ENCODE data around the gene JMJD1C.

JMJD1C gene

DNA sequence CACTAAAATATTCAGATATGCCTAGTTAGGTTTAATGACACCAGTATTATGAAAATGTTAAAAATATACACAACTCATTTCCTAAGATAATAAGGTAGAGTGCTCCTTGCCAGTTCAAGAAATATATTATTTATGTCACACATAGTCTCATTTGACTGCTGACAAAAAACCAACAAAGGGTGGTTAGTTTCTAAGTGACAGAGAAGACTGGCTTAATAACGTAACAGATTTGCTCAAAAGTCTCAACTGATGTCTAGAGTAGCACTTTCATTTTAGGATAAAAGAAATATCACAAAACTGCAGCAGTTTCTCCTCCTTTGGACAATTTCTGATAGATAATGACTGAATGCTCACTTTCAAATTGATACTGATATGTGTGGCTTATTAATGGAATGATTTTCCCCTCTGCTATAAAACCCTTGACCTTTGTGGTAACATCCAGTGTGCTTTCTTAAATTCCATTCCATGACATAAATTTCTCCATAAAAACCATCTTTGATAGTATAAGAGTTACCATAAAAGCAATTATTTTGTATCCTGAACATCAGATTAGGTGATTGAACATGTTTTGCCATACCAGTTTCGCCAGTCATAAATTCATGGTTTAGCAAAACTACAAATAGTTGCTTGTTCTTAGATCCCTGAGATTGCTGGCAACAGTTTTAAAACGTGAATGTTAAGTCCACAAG lies 238.4 kb downstream of the JMJD1C start:
- no peak for DNase-seq (ENCODE audit: low spot score)

DNA sequence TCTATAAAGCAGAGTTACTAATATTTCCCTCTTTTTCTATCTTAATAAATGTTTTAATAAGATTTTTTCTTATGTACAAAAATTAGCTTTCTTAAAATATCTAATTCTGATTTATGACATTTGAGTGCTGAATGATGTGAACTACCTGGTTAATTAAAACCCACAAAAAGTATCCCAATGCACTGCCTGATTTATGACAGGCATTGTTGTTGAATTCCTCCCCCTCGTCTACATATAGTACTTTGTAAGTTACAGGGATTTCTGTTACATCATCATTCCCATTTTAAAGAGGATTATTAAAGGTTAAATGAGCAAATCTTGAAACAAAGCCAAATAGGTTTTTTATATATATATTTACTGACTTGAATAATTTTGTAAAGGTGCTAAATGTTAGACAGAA lies 241.5 kb downstream of the JMJD1C start:
- DNase-seq (ENCODE audit: low spot score), result no peak

DNA sequence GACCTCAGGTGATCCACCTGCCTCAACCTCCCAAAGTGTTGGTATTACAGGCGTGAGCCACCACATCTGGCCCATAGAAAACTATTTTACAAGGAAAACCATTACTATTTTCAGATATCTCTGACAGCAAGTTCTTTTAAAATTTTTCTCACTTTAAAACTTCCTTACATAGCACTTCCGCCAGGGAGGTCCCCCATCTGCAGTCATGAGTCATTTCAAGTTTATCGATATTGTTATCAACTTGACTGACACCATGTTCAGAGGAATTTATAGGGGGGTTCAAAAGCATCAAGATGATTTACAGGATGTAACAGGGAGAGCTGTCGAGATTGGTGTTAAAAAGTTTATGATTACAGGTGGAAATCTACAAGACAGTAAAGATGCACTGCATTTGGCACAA lies 243.8 kb downstream of the JMJD1C start:
- no peak for DNase-seq (ENCODE audit: low spot score)

GRCh38 chr10:63219749-63220148 lies 246.0 kb downstream of the JMJD1C start:
- no peak for DNase-seq (ENCODE audit: low spot score)

- peak; percentile 52 for DNase-seq (ENCODE audit: low spot score)
Observed at GRCh38 chr10:63217120-63217605, 248.6 kb downstream of the JMJD1C start.

DNA sequence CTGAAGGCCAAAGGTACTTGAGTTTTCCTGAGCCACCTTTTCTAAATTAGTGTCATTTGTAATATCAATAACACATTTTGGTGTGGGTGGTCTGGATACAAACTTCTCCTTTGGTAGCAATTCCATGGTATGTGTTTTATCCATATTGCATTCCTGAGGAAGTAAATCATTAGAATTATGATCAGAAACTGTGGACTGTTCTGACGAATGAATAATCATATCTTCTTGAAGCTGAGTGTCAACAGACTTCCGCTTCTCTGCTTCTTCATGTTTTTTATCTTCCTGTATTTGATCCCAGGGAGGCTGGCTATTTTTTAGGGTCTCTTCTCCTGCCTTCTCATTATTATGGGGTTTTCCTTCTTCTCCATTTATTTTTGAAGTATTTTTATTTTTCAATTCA lies 251.2 kb downstream of the JMJD1C start:
- no peak for DNase-seq (ENCODE audit: low spot score)

DNA sequence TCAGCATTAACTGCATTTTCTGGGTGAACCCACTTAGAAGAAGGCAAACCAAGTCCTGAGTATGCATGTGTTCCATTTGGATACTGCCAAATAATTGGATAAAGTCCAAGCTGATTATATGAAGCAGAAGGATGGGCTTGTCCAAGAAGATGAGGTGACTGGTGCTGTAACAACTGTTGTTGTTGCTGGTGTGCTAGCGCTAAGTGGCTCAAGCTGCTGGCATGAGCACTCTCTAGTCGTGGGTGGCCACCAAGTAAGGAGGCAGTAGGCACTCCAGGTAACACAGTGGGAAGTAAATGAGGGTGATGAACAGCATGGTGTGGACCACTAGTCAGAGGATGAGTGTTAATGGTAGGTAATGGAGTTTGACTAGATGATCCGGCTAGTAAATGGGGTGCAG lies 252.3 kb downstream of the JMJD1C start:
- no peak for DNase-seq (ENCODE audit: low spot score)

DNA sequence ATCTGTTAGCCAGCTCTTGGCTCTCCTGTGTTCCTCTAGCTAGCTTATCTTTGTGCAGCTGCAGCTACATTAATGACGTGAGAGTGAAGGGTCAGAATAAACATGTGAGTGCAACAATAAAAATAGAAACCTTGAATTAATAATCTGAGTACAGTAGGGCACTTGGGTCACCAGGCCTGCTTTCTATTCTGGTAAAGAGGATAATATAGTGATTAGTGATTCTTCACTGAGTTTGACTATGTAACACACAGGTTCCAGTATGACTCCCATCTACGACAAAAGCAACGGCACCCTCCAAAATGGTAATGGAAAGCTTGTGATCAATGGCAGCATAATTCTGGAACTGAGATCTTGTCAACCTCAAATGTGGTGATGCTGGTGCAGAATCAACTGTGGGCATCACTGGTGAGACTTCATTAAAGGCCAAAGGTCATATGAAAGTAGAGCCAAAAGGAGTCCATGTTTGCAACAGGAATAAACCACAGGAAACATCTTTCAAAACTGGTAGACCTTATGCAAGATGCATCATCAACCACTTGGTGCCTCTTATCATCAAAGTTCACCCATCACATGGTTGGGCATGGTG lies 255.1 kb downstream of the JMJD1C start:
- DNase-seq (ENCODE audit: low spot score), result no peak

GRCh38 chr10:63209705-63210104 lies 256.1 kb downstream of the JMJD1C start:
- no peak for DNase-seq (ENCODE audit: low spot score)

- DNase-seq (ENCODE audit: low spot score), result no peak
Observed at GRCh38 chr10:63208986-63209385, 256.8 kb downstream of the JMJD1C start.

DNA sequence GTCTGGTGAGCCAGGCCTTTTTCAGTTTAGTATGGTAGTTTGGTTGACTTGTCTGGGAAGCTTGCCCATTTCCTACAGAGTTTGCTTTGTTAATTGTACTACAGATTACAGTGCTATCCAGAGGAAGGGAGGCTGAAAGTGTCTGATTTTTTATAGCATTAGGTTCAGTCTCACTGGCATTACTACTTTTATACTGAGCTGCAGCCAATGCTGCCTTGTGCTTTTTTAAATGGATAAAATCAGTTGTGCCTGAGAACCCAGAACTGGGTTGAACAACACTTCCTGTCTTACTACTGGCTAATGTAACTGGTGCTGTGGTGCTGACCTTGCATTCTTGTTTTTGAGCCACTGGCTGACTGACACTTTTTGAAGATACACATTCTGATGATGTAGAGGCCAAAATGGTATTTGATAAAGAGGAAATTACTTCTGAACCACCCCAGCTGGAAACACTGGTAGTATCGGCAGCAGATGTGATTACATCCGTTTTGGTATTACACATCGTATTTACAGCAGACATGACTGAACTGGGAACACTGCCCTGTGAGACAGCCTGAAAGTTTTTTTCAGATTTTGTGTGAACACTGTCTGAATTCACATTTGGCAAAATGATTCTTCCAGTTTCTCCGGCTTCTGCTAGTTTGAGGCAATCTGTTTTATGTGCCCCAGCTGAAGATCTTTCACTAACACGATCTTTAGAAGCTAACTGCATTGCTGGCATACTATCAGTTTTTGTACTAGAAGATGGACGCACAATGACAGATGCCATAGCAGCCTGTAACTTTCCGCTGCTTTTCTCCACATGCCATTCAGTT lies 258.6 kb downstream of the JMJD1C start:
- DNase-seq (ENCODE audit: low spot score), result peak; percentile 5

GRCh38 chr10:63206576-63206975 lies 259.2 kb downstream of the JMJD1C start:
- DNase-seq (ENCODE audit: low spot score), result no peak

DNA sequence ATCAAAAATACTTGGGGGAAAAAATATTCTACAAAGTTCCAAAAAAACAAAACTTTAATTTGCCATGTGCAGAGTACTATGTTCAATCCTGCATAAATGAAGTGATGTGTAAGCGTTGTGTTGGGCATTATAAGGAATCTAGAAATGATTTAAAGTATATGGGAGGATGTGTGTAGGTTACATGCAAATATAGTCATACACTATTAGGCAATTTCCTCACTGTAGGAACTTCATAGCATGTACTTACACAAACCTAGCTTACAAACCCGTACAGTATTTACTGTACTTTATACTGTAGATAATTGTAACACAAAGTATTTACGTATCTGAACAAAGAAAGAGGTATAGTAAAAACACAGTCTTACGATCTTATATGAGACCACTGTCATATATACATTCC lies 260.4 kb downstream of the JMJD1C start:
- no peak for DNase-seq (ENCODE audit: low spot score)

- no peak for DNase-seq (ENCODE audit: low spot score)
Observed at GRCh38 chr10:63204667-63205391, 260.9 kb downstream of the JMJD1C start.

DNA sequence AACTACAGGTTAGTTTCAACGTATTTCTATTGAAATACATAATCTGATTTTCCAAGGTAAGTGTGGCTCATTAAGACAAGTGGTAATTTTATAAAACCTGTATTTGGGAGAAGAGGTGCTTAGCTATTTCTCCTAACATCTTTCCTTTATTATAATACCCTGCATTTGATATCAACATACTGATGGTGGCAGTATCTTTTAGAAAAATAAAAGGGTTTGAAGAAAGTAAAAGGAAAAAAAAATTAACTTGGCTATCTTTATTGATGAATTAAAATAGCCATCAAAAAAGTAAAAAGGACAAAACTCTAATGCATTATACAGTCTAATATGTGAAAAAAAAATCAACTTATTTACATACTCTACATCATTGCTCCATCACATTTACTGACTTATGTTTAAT lies 264.7 kb downstream of the JMJD1C start:
- no peak for DNase-seq (ENCODE audit: low spot score)

- DNase-seq (ENCODE audit: low spot score), result no peak
Observed at GRCh38 chr10:63200431-63200830, 265.3 kb downstream of the JMJD1C start.

DNA sequence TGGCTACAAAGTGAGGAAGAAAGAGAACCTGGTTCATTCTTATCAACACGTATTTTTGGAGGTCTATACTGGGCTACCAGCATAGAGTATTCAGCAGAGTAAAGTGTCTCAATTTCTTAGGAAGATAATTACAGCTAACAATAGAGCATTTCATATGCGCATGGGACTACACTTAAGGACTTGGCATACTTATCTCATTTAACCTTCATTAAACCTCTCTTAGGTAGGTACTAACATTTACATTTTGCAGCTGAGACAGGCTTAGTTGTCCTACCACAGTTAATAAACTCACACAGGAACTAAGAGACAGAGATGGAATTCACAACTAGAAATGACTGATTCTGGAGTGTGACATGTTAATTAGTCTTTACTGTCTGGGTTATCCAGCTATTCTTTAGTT lies 266.1 kb downstream of the JMJD1C start:
- DNase-seq (ENCODE audit: low spot score), result no peak

DNA sequence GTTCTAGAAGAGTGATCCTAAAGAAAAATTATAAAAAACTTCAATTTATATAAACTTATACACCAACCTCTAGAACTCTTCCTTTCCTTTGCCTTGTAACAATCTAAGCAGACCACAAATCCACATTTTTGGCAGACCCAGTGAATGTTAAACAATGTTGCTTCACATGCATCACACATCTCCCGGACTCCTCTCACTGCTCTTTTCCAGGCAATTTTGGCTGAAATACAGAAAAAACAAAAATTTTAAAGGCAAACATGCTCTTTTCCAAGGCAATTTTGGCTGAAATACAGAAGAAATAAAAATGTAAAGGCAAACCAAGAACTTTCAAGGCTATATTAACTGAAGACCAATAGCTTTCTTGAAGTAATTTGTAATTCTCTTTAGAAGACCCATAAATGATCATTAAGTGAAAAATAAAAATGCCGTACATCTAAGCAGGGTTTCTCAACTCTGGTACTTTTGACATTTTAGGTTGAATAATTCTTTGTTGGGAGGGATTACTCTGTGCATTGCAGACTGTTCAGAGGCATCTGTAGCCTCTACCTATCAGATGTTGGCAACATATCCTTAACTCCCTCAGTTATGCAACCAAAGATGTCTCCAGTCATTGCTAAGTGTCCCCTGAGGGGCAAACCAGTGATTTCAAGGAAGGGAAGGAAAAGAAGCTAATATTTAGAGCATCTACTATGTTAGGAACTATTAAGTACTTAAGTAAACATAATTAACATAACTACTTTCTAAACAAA lies 268.3 kb downstream of the JMJD1C start:
- no peak for DNase-seq (ENCODE audit: low spot score)

- DNase-seq (ENCODE audit: low spot score), result no peak
Observed at GRCh38 chr10:63192826-63193225, 273.0 kb downstream of the JMJD1C start.

DNA sequence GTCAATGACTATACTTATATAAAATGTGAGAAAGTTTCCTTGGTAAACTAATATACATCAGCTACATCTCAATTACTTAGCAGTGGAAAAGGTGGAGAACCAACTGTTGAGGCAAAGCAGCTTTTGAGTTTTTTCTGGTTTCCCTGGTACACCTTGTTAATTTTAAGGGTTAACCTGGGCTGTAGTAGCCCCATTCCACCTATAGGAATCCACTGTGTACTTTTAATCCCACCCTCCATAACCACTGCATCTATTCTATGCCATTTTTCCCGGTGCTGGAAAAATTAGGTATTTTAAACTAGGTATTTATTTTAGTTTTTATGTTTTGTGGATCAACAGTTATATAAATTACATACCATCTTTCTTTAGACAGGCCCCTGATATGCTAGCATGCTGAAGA lies 290.2 kb downstream of the JMJD1C start:
- DNase-seq (ENCODE audit: low spot score), result no peak

DNA sequence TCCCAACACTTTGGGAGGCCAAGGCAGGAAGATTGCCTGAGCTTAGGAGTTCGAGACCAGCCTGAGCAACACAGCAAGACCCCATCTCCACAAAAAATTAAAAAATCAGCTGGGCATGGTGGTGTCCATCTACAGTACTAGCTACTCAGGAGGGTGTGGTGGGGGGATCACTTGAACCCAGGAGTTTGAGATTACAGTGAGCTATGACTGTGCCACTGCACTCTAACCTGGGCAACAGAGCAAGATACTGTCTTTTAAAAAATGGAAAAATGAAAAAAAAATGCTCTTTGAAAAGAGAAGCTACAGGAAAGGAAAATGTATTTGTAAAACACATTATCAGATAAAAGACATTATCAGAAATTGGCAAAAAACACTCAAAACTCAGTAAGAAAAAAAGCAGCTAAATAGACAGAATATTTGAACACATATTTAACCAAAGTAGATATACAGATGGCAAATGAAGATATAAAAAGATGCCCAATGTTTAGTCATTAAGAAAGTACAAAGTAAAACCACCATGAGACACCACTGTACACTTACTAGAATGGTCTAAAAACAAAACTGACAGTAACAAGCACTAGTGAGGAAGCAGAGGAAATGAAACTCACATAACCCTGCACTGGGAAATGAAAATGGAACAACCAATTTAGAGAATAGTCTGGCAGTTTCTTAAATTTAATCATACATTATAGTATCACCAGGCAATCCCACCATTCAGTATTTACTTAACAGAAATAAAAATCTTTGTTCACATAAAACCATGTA lies 292.1 kb downstream of the JMJD1C start:
- no peak for DNase-seq (ENCODE audit: low spot score)

Data from CD4-positive, alpha-beta T cell treated with Interleukin-6 at 100 ng/mL for 8 hours (primary cell).